ENCODE data around the gene GBP3.
"Not testable (repeated sequence)": the region's sequence is repeated elsewhere in the genome, so short reads cannot be mapped to it uniquely, and the experiment has no call there.

- TF ChIP-seq CTCF (conservative IDR thresholded peaks at IDR 0.05 in 1 of 2, IDR thresholded peaks at IDR 0.05 in 1 of 2; ENCODE audit: low read depth in 1 of 2, low read length in 2 of 2); EZH2 (IDR thresholded peaks at IDR 0.05; ENCODE audit: low read length, missing control alignments): not testable (repeated sequence)
These were observed 26.5 kb upstream of the GBP3 start for GRCh38 chr1:89049187-89049586.

Data from fibroblast of lung (primary cell).